Measurements from ENCODE around the gene CIRBP. TPM values are rescaled to one million over a fixed set of nuclear protein-coding genes. Genes with fewer than 3 reads are reported as not detected.

Gene CIRBP
- total RNA-seq, 1 donor from 2014 or later: 256 TPM

- Mint-ChIP-seq H3K4me3 (no peak overlapping the region), H3K27ac (peak overlapping the region; percentile 48), H3K4me1 (ENCODE audit: low read depth) (peaks cover 6% of the 10 kb centered on the region), H3K9me3 (no peaks in the 10 kb centered on the region), H3K27me3 (ENCODE audit: insufficient read depth) (peaks cover 12% of the 10 kb centered on the region), H3K36me3 (ENCODE audit: low read depth) (peaks cover 20% of the 10 kb centered on the region)
- intact Hi-C loops (cut with micrococcal nuclease): no loop called here
- no peak for DNase-seq (ENCODE audit: low spot score)
Measured at GRCh38 chr19:1280636-1281568, 11.8 kb downstream of the CIRBP start.

- H3K27me3 Mint-ChIP-seq (ENCODE audit: insufficient read depth): peaks cover 15% of the 10 kb centered on the region
- no peaks in the 10 kb centered on the region for H3K9me3 Mint-ChIP-seq
- peaks cover 17% of the 10 kb centered on the region for H3K36me3 Mint-ChIP-seq (ENCODE audit: low read depth)
- H3K27ac Mint-ChIP-seq: peak overlapping the region; percentile 18
- intact Hi-C loops (cut with micrococcal nuclease): no loop called here
- no peak for DNase-seq (ENCODE audit: low spot score)
- H3K4me1 Mint-ChIP-seq (ENCODE audit: low read depth): peaks cover 3% of the 10 kb centered on the region
- H3K4me3 Mint-ChIP-seq: no peak overlapping the region
Measured at GRCh38 chr19:1281569-1282287, 12.6 kb downstream of the CIRBP start.

- Mint-ChIP-seq H3K4me1 (ENCODE audit: low read depth) (no peaks in the 10 kb centered on the region), H3K27me3 (ENCODE audit: insufficient read depth) (peaks cover 16% of the 10 kb centered on the region), H3K4me3 (no peak overlapping the region), H3K27ac (no peak overlapping the region), H3K36me3 (ENCODE audit: low read depth) (peaks cover 13% of the 10 kb centered on the region), H3K9me3 (no peaks in the 10 kb centered on the region)
- intact Hi-C loops (cut with micrococcal nuclease): no loop called here
- DNase-seq (ENCODE audit: low spot score): no peak
Measured at GRCh38 chr19:1282588-1283206, 13.6 kb downstream of the CIRBP start.

- Mint-ChIP-seq H3K9me3 (no peaks in the 10 kb centered on the region), H3K27me3 (ENCODE audit: insufficient read depth) (peaks cover 16% of the 10 kb centered on the region), H3K4me3 (no peak overlapping the region), H3K27ac (no peak overlapping the region), H3K36me3 (ENCODE audit: low read depth) (peaks cover 9% of the 10 kb centered on the region), H3K4me1 (ENCODE audit: low read depth) (no peaks in the 10 kb centered on the region)
- intact Hi-C loops (cut with micrococcal nuclease): no loop called here
- DNase-seq (ENCODE audit: low spot score): no peak
Measured at GRCh38 chr19:1283207-1283916, 14.2 kb downstream of the CIRBP start.

GRCh38 chr19:1283917-1284292, 14.8 kb downstream of the CIRBP start:
- Mint-ChIP-seq H3K4me3 (no peak overlapping the region), H3K27ac (no peak overlapping the region), H3K4me1 (ENCODE audit: low read depth) (no peaks in the 10 kb centered on the region), H3K9me3 (no peaks in the 10 kb centered on the region), H3K36me3 (ENCODE audit: low read depth) (peaks cover 9% of the 10 kb centered on the region), H3K27me3 (ENCODE audit: insufficient read depth) (peaks cover 17% of the 10 kb centered on the region)
- no peak for DNase-seq (ENCODE audit: low spot score)
- intact Hi-C loops (cut with micrococcal nuclease): no loop called here

- Mint-ChIP-seq H3K9me3 (no peaks in the 10 kb centered on the region), H3K27ac (no peak overlapping the region), H3K36me3 (ENCODE audit: low read depth) (peaks cover 9% of the 10 kb centered on the region), H3K4me3 (peak overlapping the region; percentile 44), H3K4me1 (ENCODE audit: low read depth) (no peaks in the 10 kb centered on the region), H3K27me3 (ENCODE audit: insufficient read depth) (peaks cover 17% of the 10 kb centered on the region)
- no peak for DNase-seq (ENCODE audit: low spot score)
- intact Hi-C loops (cut with micrococcal nuclease): no loop called here
Measured at GRCh38 chr19:1284293-1284978, 15.3 kb downstream of the CIRBP start.

- intact Hi-C loops (cut with micrococcal nuclease): no loop called here
- peaks cover 3% of the 10 kb centered on the region for H3K36me3 Mint-ChIP-seq (ENCODE audit: low read depth)
- H3K27me3 Mint-ChIP-seq (ENCODE audit: insufficient read depth): peaks cover 17% of the 10 kb centered on the region
- no peaks in the 10 kb centered on the region for H3K9me3 Mint-ChIP-seq
- DNase-seq (ENCODE audit: low spot score): no peak
- peak overlapping the region; percentile 44 for H3K4me3 Mint-ChIP-seq
- no peaks in the 10 kb centered on the region for H3K4me1 Mint-ChIP-seq (ENCODE audit: low read depth)
- no peak overlapping the region for H3K27ac Mint-ChIP-seq
Measured at GRCh38 chr19:1284979-1285736, 16.0 kb downstream of the CIRBP start.

- Mint-ChIP-seq H3K36me3 (ENCODE audit: low read depth) (no peaks in the 10 kb centered on the region), H3K4me1 (ENCODE audit: low read depth) (no peaks in the 10 kb centered on the region), H3K27me3 (ENCODE audit: insufficient read depth) (peaks cover 17% of the 10 kb centered on the region), H3K9me3 (no peaks in the 10 kb centered on the region), H3K27ac (no peak within 1 kb of the TSS), H3K4me3 (peak within 1 kb of the TSS; percentile 44)
- intact Hi-C loops (cut with micrococcal nuclease): no loop called here
- DNase-seq (ENCODE audit: low spot score): no peak
Measured at GRCh38 chr19:1285737-1286360, 16.7 kb downstream of the CIRBP start, which contains the start of gene EFNA2. TSS of gene EFNA2 (plus strand) at chr19:1285873. CDS start at chr19:1286169, 296 bp downstream.

- DNase-seq (ENCODE audit: low spot score): no peak
- intact Hi-C loops (cut with micrococcal nuclease): no loop called here
- H3K4me3 Mint-ChIP-seq: no peak overlapping the region
- H3K36me3 Mint-ChIP-seq (ENCODE audit: low read depth): no peaks in the 10 kb centered on the region
- H3K4me1 Mint-ChIP-seq (ENCODE audit: low read depth): no peaks in the 10 kb centered on the region
- H3K9me3 Mint-ChIP-seq: no peaks in the 10 kb centered on the region
- peaks cover 17% of the 10 kb centered on the region for H3K27me3 Mint-ChIP-seq (ENCODE audit: insufficient read depth)
- no peak overlapping the region for H3K27ac Mint-ChIP-seq
Measured at GRCh38 chr19:1286487-1287353, 17.6 kb downstream of the CIRBP start.

- Mint-ChIP-seq H3K4me3 (no peak overlapping the region), H3K36me3 (ENCODE audit: low read depth) (no peaks in the 10 kb centered on the region), H3K9me3 (no peaks in the 10 kb centered on the region), H3K4me1 (ENCODE audit: low read depth) (no peaks in the 10 kb centered on the region), H3K27ac (no peak overlapping the region), H3K27me3 (ENCODE audit: insufficient read depth) (peaks cover 22% of the 10 kb centered on the region)
- DNase-seq (ENCODE audit: low spot score): no peak
- intact Hi-C loops (cut with micrococcal nuclease): no loop called here
Measured at GRCh38 chr19:1287354-1288225, 18.5 kb downstream of the CIRBP start.

Data from activated T-helper 1 cell treated with anti-CD3 and anti-CD28 coated beads, Interleukin-12 subunit alpha, Interleukin-12 subunit beta, Interleukin-2, Interleukin-4 antibody, amounts not matched to agents 30 ng/mL and 10 ng/mL and 1 ng/mL, durations not matched to agents 14 hours and 24 hours and 36 hours (primary cell).